Activated effector memory CD4-positive, alpha-beta T cell treated with Interleukin-2 at 50 U/mL for 16 hours (primary cell): ENCODE data around the gene TTC39C.
"Not testable (repeated sequence)": the region's sequence is repeated elsewhere in the genome, so short reads cannot be mapped to it uniquely, and the experiment has no call there.

Experiments
- DNase-seq: peaks from one replicate; pipeline ENCODE4 v3.0.0-alpha.2; 2020

Gene TTC39C

GRCh38 chr18:24018299-24018886, 3.8 kb downstream of the TTC39C start:
- DNase-seq = no peak

- no peak for DNase-seq
Observed at GRCh38 chr18:24019641-24020331, 5.2 kb downstream of the TTC39C start.

DNA sequence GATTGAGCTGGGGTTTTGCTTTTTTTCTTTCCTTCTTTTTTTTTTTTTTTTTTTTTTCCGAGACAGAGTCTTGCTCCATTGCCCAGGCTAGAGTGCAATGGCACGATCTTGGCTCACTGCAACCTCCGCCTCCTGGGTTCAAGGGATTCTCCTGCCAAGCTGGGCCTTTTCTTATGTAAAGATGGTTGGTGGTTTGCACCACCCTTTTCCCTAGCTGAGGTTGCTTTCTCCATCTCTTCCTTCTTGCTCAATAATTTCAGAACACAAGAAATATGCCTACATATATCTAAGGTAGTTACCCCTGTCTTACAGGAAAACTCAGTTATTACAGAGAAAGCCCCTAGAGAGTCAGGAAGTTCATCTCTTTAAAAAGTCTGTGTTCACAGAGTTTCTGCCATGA, 7.0 kb downstream of the TTC39C start:
- no peak for DNase-seq

DNA sequence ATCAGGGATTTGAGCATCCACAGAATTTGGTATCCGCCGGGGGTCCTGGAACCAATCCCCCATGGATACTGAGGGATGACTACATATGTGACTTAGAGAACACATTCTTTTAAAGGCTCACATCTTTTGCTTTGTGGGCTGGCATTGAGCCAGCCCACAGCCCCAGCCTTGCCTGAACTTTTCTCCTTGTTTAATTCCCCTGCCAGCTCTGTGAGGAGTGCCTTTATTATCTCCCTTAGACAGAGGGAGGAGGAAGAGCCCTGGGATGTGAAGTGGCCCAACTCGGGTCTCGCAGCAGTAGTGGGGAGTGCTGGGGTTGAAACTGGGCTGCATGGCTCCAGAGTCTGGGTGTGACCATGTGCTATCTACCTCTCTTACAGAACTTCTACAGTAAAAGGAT, 7.6 kb downstream of the TTC39C start:
- no peak for DNase-seq

GRCh38 chr18:24023185-24023814, 8.7 kb downstream of the TTC39C start:
- no peak for DNase-seq

- DNase-seq = no peak
Observed at GRCh38 chr18:24024425-24024824, 9.9 kb downstream of the TTC39C start.

- no peak for DNase-seq
Observed at GRCh38 chr18:24026457-24026856, 11.9 kb downstream of the TTC39C start.

- DNase-seq = no peak
Observed at GRCh38 chr18:24027156-24027827, 12.7 kb downstream of the TTC39C start.

- DNase-seq = not testable (repeated sequence)
Observed at GRCh38 chr18:24028946-24029345, 14.4 kb downstream of the TTC39C start.

GRCh38 chr18:24031318-24031717, 16.8 kb downstream of the TTC39C start:
- no peak for DNase-seq

- DNase-seq = no peak
Observed at GRCh38 chr18:24031916-24032315, 17.4 kb downstream of the TTC39C start.

DNA sequence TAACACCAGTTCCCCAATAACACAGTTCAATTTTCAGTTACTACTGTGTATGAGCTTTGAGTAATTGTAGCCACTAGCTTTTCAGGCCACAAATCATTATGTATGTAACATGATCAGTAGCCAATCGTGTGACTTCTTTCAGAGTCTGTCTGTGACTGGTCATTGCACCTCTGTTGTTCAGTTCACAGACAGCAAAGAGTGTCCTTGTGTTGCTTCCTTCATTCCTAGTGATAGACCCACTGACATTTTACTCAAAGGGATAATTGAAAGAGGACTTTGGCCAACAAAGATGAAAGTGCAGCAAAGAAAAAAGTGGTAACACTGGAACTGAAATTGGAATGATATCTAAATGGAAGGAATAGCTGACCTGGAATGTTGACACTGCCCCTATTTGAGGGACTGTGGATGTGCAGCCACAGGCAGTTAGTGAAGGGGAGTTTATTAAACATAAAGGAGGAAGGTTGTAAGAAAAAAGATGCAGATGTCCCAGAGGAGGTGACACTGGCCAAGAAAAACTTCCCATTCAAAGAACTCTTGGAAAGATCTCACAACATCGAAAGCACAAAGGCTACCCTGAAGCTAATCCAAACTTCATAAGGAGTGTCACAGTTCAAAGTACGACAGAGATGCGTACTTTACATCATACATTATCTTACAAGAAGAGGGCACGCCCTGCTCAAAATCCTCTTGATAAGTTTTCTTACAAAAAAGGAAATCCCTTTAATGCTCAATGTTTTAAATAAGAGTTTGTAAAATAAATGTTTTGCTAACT, 19.3 kb downstream of the TTC39C start:
- no peak for DNase-seq

GRCh38 chr18:24035316-24035715, 20.8 kb downstream of the TTC39C start:
- no peak for DNase-seq

DNA sequence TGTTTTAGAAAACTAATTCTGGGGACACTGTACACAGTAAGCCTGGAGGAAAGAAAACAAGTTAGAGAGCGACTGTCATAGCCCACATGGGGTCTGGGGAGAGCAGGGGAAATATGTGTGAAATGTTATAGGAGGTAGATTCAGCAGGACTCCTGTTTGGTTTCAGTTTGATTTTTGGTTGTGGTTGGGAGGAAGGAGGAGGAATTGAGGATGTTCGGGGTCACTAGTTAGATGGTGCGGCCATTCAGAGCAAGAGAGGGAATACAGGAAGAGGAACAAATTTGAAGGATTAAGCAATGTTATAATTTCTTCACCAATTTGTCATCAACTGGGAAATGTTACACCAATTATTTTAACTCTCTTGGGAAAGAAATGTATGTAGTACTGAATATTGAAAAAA, 25.1 kb downstream of the TTC39C start:
- no peak for DNase-seq

GRCh38 chr18:24041691-24042090, 27.1 kb downstream of the TTC39C start:
- DNase-seq = no peak

DNA sequence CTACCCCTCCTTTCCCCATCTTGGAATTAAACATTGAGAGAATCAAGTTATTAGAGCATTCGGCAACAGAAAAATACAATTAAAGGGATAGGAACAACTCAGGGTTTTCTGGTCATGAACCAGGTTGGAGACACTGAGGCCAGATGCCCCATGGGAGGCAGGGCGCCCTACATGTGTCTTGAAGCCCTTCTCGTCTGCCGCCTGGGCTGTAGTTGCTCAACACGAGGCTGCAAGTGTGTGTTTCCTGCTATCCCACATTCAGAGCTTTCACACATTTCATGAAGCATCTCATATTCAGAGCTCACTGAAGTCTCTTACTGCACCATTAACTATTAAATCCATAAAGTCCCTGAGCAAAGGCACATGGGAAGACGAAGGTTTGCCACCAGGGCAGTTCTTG, 28.8 kb downstream of the TTC39C start:
- no peak for DNase-seq

GRCh38 chr18:24048261-24048660, 33.7 kb downstream of the TTC39C start:
- no peak for DNase-seq

DNA sequence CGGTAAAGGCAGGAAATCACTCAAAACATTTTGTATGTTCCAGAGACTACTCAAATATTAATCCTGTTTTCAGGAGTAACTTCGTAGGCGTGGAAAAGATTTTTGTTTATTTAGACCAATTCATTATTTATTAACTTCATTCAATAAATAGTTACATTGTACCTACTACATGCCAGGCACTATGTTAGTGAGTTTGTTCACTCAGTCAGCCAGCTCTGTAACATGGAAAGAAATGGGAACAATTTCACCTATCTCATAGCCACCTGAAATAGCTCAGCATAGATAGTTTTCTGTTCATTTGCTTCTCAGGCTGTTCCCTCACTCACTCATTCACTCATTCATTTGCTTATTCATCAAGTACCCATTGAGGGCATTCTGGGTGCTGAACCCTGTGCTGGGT, 34.6 kb downstream of the TTC39C start:
- no peak for DNase-seq

- no peak for DNase-seq
Observed at GRCh38 chr18:24051031-24051947, 36.7 kb downstream of the TTC39C start.

DNA sequence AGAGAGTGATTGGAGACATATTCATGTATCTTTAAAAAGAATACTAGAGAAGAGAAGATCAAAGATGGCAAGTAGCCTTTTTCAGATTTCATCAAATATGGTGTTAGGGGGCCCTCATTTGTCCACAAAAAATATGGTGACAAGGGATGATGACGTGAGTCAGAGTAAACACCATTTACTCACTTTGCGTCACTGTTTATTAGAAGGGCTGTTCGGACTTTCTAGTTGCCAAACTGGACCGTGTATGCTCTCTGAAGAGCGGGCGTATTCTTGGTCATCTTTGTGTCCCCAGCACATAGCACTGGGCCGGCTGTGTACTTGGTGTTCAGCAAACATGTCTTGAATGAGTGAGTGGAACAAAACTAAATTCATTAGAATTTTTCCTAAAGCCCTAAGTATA, 37.5 kb downstream of the TTC39C start:
- DNase-seq = no peak

DNA sequence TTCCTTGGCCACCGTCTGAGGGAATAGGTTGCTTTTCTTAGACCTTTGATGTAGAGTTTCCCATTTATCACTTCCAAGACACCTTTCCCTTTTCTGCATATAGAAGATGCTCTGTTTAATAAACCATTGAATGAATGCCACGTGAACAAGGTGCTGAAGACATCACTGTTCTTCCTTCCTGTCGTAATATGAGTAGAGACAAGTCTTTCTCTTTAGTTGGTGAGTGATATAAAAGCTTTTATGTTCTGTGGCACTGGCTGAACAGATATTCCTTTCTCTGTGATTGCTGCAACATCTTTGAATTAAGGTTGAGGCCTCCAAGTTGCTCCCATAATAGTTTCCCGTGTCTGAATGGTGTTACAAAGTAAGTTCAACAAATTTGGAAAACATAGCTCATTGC, 38.7 kb downstream of the TTC39C start:
- no peak for DNase-seq

DNA sequence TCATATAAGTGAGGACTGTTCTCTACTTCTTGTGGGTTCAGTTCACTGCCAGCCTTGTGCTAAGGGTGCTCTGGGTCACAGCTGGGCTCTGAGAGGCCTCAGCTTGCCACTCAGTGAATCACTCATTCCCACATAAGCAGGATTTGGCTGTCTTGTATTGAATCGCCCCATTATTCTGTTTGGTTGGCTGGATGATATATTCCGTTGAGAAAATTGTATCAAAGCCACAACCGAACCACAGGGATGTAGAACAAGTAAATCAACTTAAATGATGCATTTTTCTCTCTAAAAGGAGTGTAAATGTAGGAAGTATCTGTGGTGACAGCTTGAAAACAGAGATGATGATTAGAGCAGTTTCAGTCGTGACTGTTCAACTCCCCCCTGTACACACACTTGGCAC, 39.6 kb downstream of the TTC39C start:
- DNase-seq = no peak
